Omental fat pad (tissue), 4 donors: ENCODE results near the gene PARP15. TPM values are rescaled to one million over a fixed set of nuclear protein-coding genes. Genes with fewer than 3 reads are reported as not detected.

Experiments used
- ATAC-seq: fragments of 150-250 bp; one replicate; pipeline ENCODE4 v1.9.1; 2016; ENCODE audit warnings: mild to moderate bottlenecking, moderate library complexity; ENCODE audit not compliant: low FRiP score
- DNase-seq: peaks from one replicate; pipeline ENCODE4 v3.0.0-alpha.2; 2019; ENCODE audit warnings: low spot score
- total RNA-seq, 4 donors: library from RNA; depleted of rRNA; stranded (reverse); fragments of >200 nt; gene quantifications; one replicate each; pipeline ENCODE4 v1.1.0, GENCODE V29; 2016
- TF ChIP-seq, protein P1 (sequence below), 3 donors: fragments of 450-650 bp; IDR thresholded peaks; one replicate each; pipeline ENCODE4 v1.5.1; 2016 to 2017; ENCODE audit warnings: antibody characterized with exemption in 3 of 3, mild to moderate bottlenecking in 3 of 3, moderate library complexity in 2 of 3

Gene PARP15
- total RNA-seq, 4 donors from 2014 or later: 3.3 to 6.8 (median 4.2) TPM

DNA sequence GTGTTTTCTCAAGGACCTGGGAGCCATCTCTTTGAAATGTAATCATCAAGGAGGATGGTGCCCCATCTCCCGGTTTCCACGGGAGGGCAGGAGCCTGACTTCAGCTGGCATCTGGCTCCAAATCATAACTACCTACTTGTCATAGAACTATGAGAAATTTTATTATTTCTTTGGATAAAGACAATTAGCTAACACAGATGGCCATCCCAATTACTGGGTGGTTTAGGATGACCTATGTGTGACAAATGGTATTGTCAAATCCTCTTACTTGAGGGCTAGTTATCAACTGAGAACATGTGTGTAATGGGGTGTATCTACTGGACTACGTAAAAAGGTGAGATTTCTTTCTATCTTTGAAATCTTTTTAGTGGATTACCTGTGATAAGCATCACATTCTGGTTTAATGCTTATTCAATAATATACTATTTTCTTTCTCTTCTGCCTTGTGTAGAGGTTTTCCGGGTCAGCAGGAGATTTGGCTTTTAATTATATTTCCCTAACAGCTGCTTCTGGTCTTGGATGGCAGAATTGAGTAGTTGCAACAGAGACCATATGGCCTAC lies 87.9 kb downstream of the PARP15 start:
- DNase-seq (no peak), ATAC-seq (no peak)
- TF ChIP-seq, protein P1, sequence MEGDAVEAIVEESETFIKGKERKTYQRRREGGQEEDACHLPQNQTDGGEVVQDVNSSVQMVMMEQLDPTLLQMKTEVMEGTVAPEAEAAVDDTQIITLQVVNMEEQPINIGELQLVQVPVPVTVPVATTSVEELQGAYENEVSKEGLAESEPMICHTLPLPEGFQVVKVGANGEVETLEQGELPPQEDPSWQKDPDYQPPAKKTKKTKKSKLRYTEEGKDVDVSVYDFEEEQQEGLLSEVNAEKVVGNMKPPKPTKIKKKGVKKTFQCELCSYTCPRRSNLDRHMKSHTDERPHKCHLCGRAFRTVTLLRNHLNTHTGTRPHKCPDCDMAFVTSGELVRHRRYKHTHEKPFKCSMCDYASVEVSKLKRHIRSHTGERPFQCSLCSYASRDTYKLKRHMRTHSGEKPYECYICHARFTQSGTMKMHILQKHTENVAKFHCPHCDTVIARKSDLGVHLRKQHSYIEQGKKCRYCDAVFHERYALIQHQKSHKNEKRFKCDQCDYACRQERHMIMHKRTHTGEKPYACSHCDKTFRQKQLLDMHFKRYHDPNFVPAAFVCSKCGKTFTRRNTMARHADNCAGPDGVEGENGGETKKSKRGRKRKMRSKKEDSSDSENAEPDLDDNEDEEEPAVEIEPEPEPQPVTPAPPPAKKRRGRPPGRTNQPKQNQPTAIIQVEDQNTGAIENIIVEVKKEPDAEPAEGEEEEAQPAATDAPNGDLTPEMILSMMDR (IDR thresholded peaks at IDR 0.05): no peak

DNA sequence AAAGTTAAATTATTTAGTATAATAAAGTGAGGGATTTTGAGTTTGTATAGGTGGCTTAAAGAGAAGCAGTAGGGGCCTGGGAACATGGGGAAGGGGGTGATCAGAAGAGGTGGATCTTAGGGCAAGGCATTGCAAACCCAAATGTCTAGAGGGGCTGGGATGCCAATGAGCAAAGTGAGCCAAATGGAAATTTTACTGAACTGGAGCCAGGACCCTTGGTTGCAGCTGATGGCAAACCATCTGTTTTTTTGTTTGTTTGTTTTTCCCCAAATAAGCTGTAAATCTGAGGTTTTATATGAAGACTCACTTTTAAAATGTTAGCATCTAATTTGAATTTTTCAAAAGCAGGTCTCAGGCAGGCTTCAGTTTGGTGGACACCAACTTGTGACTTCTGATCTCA lies 88.4 kb downstream of the PARP15 start:
- DNase-seq: no peak
- no peak for ATAC-seq
- TF ChIP-seq, protein P1 (IDR thresholded peaks at IDR 0.05): no peak

DNA sequence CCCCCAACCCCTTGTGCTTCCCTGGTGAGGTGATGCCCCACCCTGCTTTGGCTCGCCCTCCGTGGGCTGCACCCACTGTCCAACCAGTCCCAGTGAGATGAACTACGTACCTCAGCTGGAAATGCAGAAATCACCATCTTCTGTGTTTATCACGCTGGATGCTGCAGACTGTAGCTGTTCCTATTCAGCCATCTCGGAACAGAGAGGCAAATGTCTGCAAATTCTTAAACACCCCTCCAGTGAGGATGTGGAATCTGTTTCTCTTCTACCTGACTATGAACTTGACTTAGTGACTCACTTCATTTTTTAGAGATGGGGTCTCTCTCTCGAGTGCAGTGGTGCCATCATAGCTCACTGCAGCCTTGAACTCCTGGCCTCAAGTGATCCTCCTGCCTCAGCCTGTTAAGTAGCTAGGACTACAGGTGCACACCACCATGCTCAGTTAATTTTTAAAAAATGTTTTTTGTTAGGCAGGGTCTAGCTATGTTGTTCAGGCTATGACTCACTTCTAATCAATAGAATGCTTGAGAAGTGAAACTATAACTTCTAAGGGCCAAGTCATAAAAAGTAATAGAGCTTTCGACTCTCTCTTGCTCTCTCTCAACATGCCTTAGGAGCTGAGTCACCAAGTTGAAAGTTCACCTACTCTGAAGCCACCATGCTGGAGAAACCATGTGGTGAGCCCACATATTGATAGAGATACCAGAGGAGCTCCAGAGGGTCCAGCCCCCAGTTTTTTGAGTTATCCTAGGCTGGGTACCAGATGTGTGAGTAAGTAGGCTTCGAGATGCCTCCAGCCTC lies 91.7 kb downstream of the PARP15 start:
- ATAC-seq: no peak
- TF ChIP-seq, protein P1 (IDR thresholded peaks at IDR 0.05): no peak
- DNase-seq: no peak

DNA sequence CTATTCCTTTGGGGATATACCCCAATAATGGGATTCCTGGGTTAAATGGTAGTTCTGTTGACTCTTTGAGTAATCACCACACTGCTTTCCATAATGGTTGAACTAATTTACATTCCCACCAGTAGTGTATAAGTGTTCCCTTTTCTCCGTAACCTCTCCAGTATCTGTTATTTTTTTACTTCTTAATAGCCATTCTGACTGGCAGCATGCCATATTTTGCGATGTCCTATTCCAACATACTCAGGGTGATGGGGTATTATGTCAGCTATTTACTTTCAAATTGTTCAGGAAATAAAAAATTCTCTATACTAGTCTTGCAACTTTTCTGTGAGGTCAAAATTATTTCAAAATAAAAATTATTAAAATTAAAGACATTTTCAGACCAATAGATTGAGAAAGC lies 94.1 kb downstream of the PARP15 start:
- DNase-seq (no peak), ATAC-seq (no peak)
- TF ChIP-seq, protein P1 (IDR thresholded peaks at IDR 0.05): no peak

DNA sequence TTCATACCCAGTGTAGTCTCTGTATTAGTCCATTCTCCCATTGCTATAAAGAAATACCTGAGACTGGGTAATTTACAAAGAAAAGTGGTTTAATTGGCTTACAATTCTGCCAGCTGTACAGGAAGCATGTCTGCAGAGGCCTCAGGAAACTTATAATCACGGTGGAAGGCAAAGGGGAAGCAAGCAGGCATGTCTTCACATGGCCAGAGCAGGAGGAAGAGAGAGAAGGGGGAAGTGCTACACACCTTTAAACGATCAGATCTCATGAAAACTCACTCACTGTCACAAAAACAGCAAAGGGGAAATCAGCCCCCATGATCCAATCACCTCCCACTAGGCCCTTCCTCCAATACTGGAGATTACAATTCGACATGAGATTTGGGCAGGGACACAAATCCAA lies 96.9 kb downstream of the PARP15 start:
- DNase-seq (no peak), ATAC-seq (no peak)
- TF ChIP-seq, protein P1 (IDR thresholded peaks at IDR 0.05): no peak

DNA sequence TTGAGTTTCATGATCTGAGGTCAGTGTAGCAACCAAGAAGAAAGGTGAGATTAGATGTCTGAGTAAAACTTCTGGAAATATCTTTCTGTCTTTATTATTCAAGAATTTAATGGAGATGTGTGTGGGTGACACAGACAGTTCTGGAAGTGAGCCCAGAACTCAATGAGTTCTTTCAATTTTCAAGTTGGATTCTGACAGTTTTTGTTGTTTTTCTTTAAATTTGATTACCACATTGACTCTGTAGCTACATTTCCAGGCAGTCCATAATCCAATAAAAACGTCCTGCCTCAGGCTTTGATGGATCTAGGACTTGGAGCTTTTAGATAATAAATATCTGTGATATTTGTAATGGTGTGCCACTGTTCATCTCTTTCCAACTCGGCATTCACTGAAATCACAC lies 99.3 kb downstream of the PARP15 start:
- ATAC-seq: no peak
- TF ChIP-seq, protein P1 (IDR thresholded peaks at IDR 0.05): no peak
- DNase-seq: no peak

DNA sequence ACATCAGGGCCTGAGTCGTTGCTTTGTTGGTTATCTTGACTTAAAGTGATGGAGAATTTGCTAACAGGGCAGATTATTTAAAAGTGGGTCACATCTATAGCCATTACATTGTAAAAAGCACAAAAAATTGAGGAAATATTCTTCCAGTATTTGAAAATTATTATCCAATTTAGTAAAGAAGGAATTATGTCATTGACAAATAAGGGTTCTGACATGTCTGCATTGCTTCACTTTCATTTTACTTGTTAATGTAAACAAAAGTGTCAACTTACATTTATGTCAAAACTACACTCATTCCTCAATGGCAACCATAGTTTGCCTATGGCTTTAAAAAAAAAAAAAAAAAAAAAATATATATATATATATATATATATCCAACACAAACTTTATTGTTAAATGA lies 99.8 kb downstream of the PARP15 start:
- ATAC-seq (no peak), DNase-seq (no peak)
- TF ChIP-seq, protein P1 (IDR thresholded peaks at IDR 0.05): no peak
